GM19324 (cell line): ENCODE data around the gene HNRNPR.
"Not testable (repeated sequence)": the region's sequence is repeated elsewhere in the genome, so short reads cannot be mapped to it uniquely, and the experiment has no call there.

Source experiments
- ATAC-seq: cut with Tn5 transposase; IDR thresholded peaks from one replicate; pipeline ENCODE4 v1.9.1; 2021; ENCODE audit warnings: mild to moderate bottlenecking, moderate library complexity; ENCODE audit not compliant: unreplicated experiment, low FRiP score

The HNRNPR gene

DNA sequence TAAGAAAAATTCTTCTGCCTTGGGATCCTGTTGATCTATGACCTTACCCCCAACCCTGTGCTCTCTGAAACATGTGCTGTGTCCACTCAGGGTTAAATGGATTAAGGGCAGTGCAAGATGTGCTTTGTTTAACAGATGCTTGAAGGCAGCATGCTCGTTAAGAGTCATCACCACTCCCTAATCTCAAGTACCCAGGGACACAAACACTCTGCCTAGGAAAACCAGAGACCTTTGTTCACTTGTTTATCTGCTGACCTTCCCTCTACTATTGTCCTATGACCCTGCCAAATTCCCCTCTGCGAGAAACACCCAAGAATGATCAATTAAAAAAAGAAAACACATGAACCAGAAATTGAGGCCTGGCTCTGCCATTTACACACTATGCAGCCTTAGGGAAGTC, 86.0 kb downstream of the HNRNPR start:
- ATAC-seq, result not testable (repeated sequence)

DNA sequence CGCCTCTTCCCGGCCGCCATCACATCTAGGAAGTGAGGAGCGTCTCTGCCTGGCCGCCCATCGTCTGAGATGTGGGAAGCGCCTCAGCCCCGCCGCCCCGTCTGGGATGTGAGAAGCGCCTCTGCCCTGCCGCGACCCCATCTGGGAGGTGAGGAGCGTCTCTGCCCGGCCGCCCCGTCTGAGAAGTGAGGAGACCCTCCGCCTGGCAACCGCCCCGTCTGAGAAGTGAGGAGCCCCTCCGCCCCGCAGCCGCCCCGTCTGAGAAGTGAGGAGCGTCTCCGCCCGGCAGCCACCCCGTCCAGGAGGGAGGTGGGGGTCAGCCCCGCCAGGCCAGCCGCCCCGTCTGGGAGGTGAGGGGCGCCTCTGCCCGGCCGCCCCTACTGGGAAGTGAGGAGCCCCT, 86.7 kb downstream of the HNRNPR start:
- not testable (repeated sequence) for ATAC-seq
